GM21447 (cell line): ENCODE results near the gene TNFRSF19.

Experiments
- ATAC-seq: cut with Tn5 transposase; IDR thresholded peaks from one replicate; pipeline ENCODE4 v1.9.1; 2021; ENCODE audit not compliant: unreplicated experiment

TNFRSF19 gene

DNA sequence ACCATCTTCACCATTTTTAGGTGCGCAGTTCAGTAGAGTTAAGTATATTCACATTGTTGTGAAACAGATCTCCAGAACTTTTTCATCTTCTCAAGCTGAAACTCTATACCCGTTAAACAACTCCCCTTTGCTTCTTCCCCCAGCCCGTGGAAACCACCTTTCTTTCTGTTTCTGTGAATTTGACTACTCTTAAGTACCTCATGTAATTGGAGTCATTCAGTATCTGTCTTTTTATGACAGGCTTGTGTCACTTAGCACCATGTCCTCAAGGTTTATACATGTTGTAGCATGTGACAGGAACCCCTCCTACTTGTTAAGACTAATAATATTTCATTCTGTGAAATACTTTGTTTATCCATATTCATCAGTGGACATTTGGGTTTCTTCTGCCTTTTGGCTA lies 52.8 kb downstream of the TNFRSF19 start:
- ATAC-seq, result peak; percentile 48

GRCh38 chr13:23623394-23623793 lies 53.2 kb downstream of the TNFRSF19 start:
- ATAC-seq, result no peak

DNA sequence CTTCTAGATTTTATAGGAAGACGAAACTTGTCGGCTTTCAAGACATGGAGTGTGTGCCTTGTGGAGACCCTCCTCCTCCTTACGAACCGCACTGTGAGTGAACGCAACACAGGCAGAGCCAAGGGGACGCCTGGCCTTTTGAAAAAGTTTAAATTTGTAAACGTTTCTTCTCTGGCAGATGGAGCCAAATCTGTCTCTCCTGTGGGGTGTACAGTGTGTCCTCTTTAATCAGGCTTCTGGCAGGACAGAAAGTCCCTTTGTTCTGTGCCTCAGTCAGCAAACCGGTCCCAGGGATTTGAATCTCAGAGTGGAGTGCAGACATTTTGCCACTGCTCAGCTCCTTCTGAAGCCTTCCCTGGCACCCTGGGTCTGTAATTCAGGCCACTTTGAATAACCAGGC lies 56.5 kb downstream of the TNFRSF19 start:
- no peak for ATAC-seq

- ATAC-seq, result no peak
These were observed 57.2 kb downstream of the TNFRSF19 start for GRCh38 chr13:23627410-23627809.

GRCh38 chr13:23628250-23628649 lies 58.0 kb downstream of the TNFRSF19 start:
- no peak for ATAC-seq

- no peak for ATAC-seq
These were observed 58.8 kb downstream of the TNFRSF19 start for GRCh38 chr13:23628765-23629565.

DNA sequence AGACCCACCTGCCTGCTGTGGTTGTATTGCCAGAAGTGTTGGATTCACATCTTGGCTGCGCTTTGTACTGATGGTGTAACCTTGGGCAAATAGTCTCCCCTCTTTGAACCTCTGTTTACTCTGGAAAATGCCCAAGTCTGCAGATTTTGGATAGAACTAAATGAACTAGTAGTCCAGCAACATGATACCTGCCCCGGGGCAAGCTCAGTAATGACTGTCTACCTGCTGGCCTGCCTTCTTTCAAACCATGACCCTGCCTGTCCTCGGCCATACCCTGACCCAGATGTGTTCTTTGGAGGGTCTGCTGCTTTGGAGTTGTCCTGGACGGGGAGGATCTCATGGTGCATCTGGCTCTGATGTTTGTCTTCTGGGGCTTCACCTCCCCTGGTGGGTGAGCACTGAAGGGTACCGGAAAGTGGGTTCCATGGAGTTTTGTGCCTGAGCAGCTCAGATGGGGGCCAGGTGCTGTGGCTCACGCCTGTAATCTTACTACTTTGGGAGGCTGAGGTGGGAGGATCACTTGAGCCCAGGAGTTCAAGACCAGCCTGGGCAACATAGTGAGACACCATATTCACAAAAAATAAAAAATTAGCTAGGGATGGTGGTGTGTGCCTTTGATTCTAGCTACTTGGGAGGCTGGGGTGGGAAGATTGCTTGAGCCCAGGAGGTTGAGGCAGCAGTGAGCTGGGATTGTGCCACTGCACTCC lies 59.5 kb downstream of the TNFRSF19 start:
- no peak for ATAC-seq

- ATAC-seq, result no peak
These were observed 60.3 kb downstream of the TNFRSF19 start for GRCh38 chr13:23630349-23631093.

DNA sequence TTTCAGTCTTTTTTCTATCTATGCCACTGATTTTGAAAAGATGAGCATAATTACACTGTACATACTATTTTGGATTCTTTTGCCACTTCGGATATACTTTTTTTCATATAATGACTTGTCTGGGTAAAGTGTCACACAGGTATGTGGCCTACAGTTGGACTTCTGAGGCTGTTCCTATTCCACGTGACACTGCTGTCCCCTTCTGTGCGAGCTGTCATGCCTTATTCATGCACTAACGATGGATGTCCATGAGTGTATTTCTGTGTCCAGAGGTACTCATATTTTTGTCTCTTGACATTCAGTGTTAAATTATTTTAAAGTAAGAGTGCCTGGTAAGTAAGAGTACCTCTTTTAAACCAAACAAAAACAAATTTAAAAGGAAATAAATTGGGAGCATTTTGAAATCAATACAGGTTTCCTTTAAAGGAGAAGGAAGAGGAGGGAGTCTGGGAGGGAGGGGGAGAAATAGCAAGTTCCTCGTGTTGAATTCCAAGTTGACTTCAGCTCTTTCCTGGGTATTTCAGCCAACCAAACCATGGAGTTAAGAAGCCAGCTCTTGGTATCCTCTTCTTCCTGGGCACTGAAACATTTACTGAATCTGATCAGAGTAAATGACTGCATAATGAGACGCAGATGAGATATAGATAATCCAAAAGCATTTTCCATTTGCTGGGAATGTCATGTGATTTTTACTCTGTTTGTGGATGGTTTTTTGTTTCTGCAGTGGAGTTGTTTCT lies 61.3 kb downstream of the TNFRSF19 start:
- ATAC-seq, result no peak

DNA sequence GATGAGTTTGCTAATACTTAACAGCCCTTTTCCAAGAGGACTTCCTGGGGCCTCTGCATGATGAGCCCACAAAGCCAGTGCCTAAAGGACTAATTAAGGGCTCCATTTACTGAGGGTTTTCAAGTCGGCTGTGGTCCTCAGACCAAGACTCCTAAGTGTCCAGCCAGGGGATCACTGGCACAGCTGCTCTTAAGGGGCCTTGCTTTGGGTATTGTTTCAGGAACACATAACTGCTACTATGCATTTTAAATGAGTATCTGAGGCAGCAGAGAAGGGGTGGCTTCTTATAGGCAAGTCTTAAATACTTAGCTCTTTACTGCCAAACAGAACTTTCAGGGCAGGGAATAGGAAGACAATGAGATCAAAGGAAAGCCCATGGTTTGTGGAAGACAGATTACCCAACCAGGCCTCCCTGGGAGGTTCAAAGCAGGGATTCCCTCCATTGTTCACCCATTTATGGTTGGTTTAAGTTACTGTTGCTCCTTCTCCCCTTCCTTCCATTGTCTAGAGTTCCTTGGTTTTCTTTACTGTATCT lies 61.9 kb downstream of the TNFRSF19 start:
- ATAC-seq, result no peak

GRCh38 chr13:23632741-23633140 lies 62.5 kb downstream of the TNFRSF19 start:
- ATAC-seq, result no peak

DNA sequence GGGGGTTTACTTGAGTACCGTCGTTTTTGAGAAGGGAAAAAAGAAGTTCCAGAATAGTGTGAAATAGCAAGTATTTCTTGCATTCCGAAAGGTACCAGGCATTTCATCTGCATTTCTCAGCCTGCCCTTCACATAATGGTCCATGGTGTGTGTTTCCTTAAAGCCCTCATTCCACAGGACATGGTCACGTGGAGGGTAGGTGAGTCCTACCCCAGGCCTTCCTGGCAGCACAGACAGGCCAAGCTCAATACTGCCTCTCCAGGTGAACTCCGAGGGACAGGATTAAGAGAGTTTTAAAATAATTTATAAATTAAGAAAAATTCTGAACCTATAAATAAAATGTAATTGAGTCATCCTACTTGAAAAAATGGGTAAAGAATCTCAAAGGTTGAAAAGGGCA lies 64.7 kb downstream of the TNFRSF19 start:
- ATAC-seq, result no peak

DNA sequence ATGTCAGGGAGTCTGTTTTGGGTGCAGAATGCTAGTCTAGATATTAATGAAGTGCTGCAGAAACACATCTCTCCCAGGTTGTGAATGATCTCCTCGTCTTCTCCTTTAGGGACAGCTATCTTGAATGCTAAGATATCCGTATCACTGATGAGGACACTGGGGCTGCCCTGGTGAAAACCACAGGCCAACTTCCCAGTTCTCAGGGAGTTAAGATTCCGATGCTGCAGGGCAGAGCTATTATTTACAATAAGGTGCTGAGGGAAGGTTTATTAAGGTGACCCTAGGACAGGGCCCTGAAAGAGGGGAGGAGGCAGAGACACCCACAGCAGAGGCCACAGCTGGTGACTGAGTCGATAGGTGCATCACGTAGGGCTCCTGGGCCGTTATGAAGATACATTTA lies 66.1 kb downstream of the TNFRSF19 start:
- no peak for ATAC-seq

DNA sequence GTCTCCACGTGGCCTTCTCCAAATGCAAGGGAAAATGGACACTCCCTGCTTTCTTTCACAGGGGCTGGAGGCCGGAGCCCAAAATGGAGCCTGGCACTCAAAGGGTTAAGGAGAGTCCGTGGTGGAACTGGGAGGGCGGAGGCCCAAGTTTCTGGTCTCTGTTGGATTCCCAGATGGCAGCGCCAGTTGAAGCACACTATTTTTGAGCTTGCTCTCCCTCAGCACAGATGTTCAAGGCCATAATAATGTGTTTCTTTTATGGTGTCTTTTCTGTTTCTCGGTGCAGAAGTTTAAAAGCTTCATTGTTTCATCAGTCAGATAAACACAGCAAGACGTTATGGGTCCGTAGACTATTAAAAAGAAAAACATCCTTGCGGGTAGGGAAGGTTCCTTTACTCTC lies 67.6 kb downstream of the TNFRSF19 start:
- no peak for ATAC-seq

- no peak for ATAC-seq
These were observed 69.5 kb downstream of the TNFRSF19 start for GRCh38 chr13:23639674-23640073.

GRCh38 chr13:23642110-23642509 lies 71.9 kb downstream of the TNFRSF19 start:
- no peak for ATAC-seq

DNA sequence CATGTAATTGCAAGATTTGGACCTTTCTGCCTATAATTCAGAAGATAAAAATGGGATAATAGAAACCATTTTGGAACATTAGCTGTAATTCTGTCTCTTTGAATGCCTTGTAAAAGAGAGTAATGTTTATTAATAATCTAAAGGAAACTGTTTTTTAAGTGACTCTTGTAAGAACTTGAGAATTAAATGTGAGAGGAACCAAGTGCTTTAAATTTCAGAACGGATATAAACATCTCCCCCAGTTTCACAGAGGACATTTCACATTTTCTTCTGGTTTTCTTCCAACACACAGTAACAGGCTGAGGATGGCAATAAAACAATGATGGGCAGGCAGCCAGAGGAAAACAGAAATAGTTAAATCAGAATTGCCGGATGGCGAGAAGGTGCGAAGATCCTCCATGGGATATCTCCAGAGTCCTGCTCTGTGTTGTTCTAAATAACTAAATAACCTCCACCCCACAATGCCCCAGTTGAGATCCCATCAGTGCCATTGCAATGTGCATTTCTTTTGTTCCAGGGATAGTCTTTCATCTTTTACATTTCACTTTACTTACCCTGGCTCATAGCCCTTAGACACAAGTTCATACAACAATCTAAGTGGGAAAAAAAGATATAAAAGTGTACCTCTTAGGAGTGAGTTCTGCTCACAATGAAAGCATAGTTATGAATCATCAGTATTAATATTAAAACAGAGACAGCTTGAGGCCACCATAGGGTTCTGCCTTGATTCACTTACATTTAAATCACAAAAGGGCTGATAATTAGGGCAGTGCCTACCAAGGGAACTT lies 73.3 kb downstream of the TNFRSF19 start:
- ATAC-seq, result no peak

DNA sequence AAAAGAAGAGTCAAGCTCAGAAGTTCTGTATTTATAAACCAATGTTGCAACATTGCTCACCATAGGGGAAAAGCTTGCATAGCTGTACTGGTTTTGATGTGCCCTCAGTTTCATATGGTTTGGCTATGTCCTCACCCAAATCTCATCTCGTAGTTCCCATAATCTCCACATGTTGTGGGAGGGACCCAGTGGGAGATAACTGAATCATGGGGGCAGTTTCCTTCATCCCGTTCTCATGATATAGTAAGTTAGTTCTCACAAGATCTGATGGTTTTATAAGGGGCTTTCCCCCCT lies 73.9 kb downstream of the TNFRSF19 start:
- ATAC-seq, result no peak

DNA sequence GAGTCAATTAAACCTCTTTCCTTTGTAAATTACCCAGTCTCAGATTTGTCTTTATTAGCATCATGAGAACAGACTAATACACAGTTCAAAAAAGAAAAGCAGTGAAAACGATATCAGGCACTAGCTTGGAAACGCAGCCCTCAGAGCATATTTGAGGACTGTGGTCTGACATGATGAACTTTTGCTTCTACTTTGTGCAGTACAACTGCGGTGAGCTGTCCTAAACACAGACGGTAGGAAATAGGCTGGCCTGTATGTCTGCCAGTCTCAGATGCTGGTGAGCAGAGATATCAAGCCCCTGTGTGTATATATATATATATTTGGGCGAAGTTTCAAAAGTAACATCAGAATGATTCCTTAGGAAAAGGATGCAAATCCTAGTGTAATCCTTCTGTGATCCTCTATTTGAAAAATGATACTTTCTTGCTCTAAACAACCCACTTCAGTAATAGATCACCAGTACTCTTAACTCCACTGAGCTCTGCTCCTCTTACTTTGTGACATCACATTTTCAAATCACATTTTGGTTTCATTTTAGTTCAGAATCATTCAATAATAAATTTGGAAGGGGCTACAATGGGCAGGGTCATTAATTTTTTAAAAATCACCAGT lies 74.4 kb downstream of the TNFRSF19 start:
- ATAC-seq, result no peak

DNA sequence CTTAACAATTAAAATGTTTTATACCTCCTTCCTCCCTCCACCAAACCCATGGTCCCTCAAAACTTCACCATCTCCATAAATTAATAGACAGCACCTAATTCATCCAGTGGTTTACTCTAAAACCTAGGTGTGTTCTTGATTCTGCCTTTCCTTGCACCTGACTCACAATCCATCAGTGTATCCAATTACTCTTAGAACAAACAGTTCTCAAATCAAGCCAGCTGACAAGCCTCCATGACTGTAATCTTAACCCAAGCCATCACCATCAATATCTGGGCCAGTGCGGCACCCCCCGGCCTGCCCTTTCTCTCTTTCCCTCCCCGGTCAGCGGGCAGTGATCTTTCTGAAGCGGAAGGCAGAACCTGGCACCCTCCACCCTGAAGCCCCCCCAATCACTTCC lies 75.6 kb downstream of the TNFRSF19 start:
- ATAC-seq, result no peak
